ENCODE measurements around the gene KLHDC9. TPM values are rescaled to one million over a fixed set of nuclear protein-coding genes. Genes with fewer than 3 reads are reported as not detected.

KLHDC9 gene
- total and polyA plus RNA-seq, 7 donors: 0.34 to 5.9 (median 2.7) TPM

DNA sequence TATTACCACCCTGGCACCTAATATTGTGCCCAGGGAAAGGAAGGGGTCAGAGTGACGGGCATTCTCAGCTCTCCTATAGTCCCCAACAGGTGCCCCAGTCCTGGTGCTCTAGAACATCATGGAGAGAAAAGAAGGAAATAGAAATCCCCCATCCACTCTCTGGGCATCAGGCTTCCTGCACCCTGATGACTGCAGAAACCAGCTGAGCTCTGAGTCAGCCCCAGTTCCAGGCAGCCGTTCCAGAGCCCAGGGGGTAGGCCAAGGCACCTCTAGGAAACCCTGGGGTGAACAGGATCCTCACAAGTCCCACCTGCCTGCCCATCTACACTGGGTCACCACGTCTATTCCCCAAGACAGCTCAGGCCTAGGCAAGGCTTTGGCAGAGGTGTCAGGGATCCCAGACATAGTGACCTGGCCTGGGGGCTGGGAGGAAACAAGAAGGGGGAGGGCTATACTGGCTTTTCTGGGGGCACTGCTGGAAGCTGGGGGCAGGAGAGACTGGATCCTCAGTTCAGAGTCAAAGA lies 9.5 kb upstream of the KLHDC9 start:
- Histone ChIP-seq H3K27me3 (ENCODE audit: insufficient read depth in 3 of 3, low read length in 2 of 3) (no peaks in the 10 kb centered on the region), H3K4me3 (no peak overlapping the region), H3K27ac (no peak overlapping the region), H3K36me3 (ENCODE audit: insufficient read depth in 1 of 2, low read depth in 1 of 2) (no peaks in the 10 kb centered on the region), H3K9me3 (no peaks in the 10 kb centered on the region), H3K4me1 (no peaks in the 10 kb centered on the region)
- WGBS, 3 donors: 76 to 87% (median 80%) methylated on average over 3 of the region's 3 CpGs
- DNase-seq (peak in 1 of 2 donors; percentile 26), ATAC-seq (no peak)
- intact Hi-C loops (cut with DNase I): no loop called here
- TF ChIP-seq CTCF (IDR thresholded peaks at IDR 0.05): no peak

GRCh38 chr1:161089251-161089924 lies 8.8 kb upstream of the KLHDC9 start, which contains the start of gene NECTIN4:
NECTIN4 (minus strand) TSS chr1:161089558; CDS start chr1:161089296, 262 bp downstream.
- no peak for ATAC-seq
- 66 to 69% (median 69%) methylated on average over 20 to 22 of the region's 22 CpGs for WGBS, 3 donors

GRCh38 chr1:161089938-161090337 lies 8.2 kb upstream of the KLHDC9 start:
- Histone ChIP-seq H3K36me3 (ENCODE audit: insufficient read depth in 1 of 2, low read depth in 1 of 2) (no peaks in the 10 kb centered on the region), H3K27ac (no peak overlapping the region), H3K9me3 (no peaks in the 10 kb centered on the region), H3K4me1 (no peaks in the 10 kb centered on the region), H3K27me3 (ENCODE audit: insufficient read depth in 3 of 3, low read length in 2 of 3) (no peaks in the 10 kb centered on the region), H3K4me3 (no peak overlapping the region)
- 92 to 96% (median 95%) methylated on average over 5 of the region's 5 CpGs for WGBS, 3 donors
- intact Hi-C loops (cut with DNase I): loop anchor here (10.0 kb wide), 2 partner anchors 255 to 365 kb away; no protein-coding TSS in a partner anchor
- DNase-seq: peak in 1 of 2 donors; percentile 2
- no peak for TF ChIP-seq CTCF (IDR thresholded peaks at IDR 0.05)
- no peak for ATAC-seq

More at GRCh38 chr1:161089251-161089924, 8.8 kb upstream of the KLHDC9 start, which contains the start of gene NECTIN4:
- intact Hi-C loops (cut with DNase I): no loop called here
- no peak for TF ChIP-seq CTCF (IDR thresholded peaks at IDR 0.05)
- H3K27me3 ChIP-seq (ENCODE audit: insufficient read depth in 3 of 3, low read length in 2 of 3): no peaks in the 10 kb centered on the region
- no peaks in the 10 kb centered on the region for H3K36me3 ChIP-seq (ENCODE audit: insufficient read depth in 1 of 2, low read depth in 1 of 2)
- H3K9me3 ChIP-seq: no peaks in the 10 kb centered on the region
- no peak within 1 kb of the TSS for H3K4me3 ChIP-seq
- H3K27ac ChIP-seq: no peak within 1 kb of the TSS
- no peaks in the 10 kb centered on the region for H3K4me1 ChIP-seq
- peak in 1 of 2 donors; percentile 44 for DNase-seq

- ATAC-seq: no peak
- Histone ChIP-seq H3K9me3 (no peaks in the 10 kb centered on the region), H3K4me1 (no peaks in the 10 kb centered on the region), H3K27ac (no peak overlapping the region), H3K4me3 (no peak overlapping the region), H3K27me3 (ENCODE audit: insufficient read depth in 3 of 3, low read length in 2 of 3) (no peaks in the 10 kb centered on the region), H3K36me3 (ENCODE audit: insufficient read depth in 1 of 2, low read depth in 1 of 2) (no peaks in the 10 kb centered on the region)
- intact Hi-C loops (cut with DNase I): loop anchor here (10.0 kb wide), 2 partner anchors 256 to 366 kb away; no protein-coding TSS in a partner anchor
- DNase-seq: no peak
- 65 to 74% (median 74%) methylated on average over 3 of the region's 3 CpGs for WGBS, 3 donors
- no peak for TF ChIP-seq CTCF (IDR thresholded peaks at IDR 0.05)
Observed at GRCh38 chr1:161090617-161091016, 7.5 kb upstream of the KLHDC9 start.

Data from psoas muscle (tissue), 8 donors.